ENCODE measurements around the gene CTSZ. TPM values are rescaled to one million over a fixed set of nuclear protein-coding genes. Genes with fewer than 3 reads are reported as not detected.

Gene CTSZ
- total RNA-seq, 1 experiment from 2014 or later = 194 TPM

GRCh38 chr20:59001068-59001448 is 6.0 kb downstream of the CTSZ start:
- Histone ChIP-seq H3K9me3 (ENCODE audit: insufficient read depth, low read depth) (no peaks in the 10 kb centered on the region), H3K36me3 (ENCODE audit: low read depth) (peaks cover 16% of the 10 kb centered on the region), H3F3A (ENCODE audit: insufficient read depth, low read depth) (peaks cover 18% of the 10 kb centered on the region), H3K4me2 (no peak overlapping the region), H3K79me2 (ENCODE audit: low read depth) (peaks cover 11% of the 10 kb centered on the region), H3K9me2 (ENCODE audit: insufficient read depth) (no peaks in the 10 kb centered on the region), H3K4me3 (no peak overlapping the region), H4K20me1 (ENCODE audit: insufficient read depth) (peaks cover 10% of the 10 kb centered on the region; the same call in 1 of the 2 replicates), H3K27ac (no peak overlapping the region), H2AFZ (no peak overlapping the region), H3K4me1 (replicated peaks; ENCODE audit: insufficient read depth) (peaks cover 8% of the 10 kb centered on the region), H3K27me3 (ENCODE audit: insufficient read depth, low read depth) (no peaks in the 10 kb centered on the region)
- TF ChIP-seq EZH2 (IDR thresholded peaks at IDR 0.05; ENCODE audit: low read depth) = no peak
- intact Hi-C loops (cut with micrococcal nuclease; ENCODE audit: unreplicated experiment) = no loop called here
- ChIA-PET CTCF (no interaction called here), POLR2A (ENCODE audit: unreplicated experiment) (no interaction called here)
- DNase-seq = no peak
- no TSS peak for BruUV-seq (replicated peaks)

DNA sequence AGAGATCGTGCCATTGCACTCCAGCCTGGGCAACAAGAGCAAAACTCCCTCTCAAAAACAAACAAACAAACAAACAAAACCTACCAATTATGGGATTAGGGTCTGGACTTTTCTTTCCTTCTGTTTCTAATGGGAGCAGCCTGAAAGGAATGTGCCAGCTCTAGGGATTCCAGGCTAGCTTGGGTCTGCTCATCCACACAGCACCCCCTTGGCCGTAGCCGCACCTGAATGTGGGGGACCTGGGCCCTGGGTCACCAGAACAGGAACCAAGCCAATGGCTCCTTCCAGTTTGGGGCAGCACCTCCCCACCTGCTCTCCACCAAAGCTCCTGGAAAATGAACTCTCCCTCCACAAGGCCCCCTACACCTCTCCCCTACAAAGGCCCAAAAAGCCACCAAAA is 6.7 kb downstream of the CTSZ start:
- peaks cover 4% of the 10 kb centered on the region; the same call in 1 of the 2 replicates for H3K79me2 ChIP-seq (ENCODE audit: low read depth)
- intact Hi-C loops (cut with micrococcal nuclease; ENCODE audit: unreplicated experiment) = no loop called here
- H4K20me1 ChIP-seq (ENCODE audit: insufficient read depth) = peaks cover 10% of the 10 kb centered on the region
- POLR2A ChIA-PET (ENCODE audit: unreplicated experiment) = no interaction called here
- TF ChIP-seq EZH2 (IDR thresholded peaks at IDR 0.05; ENCODE audit: low read depth) (no peak), CTCF (conservative IDR thresholded peaks at IDR 0.05) (no peak)
- no TSS peak for BruUV-seq (replicated peaks)
- no peak overlapping the region for H3K4me2 ChIP-seq
- H3K27me3 ChIP-seq (ENCODE audit: insufficient read depth, low read depth) = no peaks in the 10 kb centered on the region
- H3K9me2 ChIP-seq (ENCODE audit: insufficient read depth) = no peaks in the 10 kb centered on the region
- peaks cover 24% of the 10 kb centered on the region for H3K36me3 ChIP-seq (ENCODE audit: low read depth)
- CTCF ChIA-PET = no interaction called here
- 0 out of 2 replicates have a peak, but pooled peaks cover under 1% of the 10 kb centered on the region for H3K4me1 ChIP-seq (replicated peaks; ENCODE audit: insufficient read depth)
- H3F3A ChIP-seq (ENCODE audit: insufficient read depth, low read depth) = peaks cover 25% of the 10 kb centered on the region
- H3K9me3 ChIP-seq (ENCODE audit: insufficient read depth, low read depth) = no peaks in the 10 kb centered on the region
- no peak overlapping the region for H2AFZ ChIP-seq
- no peak for DNase-seq
- no peak overlapping the region for H3K27ac ChIP-seq
- no peak overlapping the region for H3K4me3 ChIP-seq

DNA sequence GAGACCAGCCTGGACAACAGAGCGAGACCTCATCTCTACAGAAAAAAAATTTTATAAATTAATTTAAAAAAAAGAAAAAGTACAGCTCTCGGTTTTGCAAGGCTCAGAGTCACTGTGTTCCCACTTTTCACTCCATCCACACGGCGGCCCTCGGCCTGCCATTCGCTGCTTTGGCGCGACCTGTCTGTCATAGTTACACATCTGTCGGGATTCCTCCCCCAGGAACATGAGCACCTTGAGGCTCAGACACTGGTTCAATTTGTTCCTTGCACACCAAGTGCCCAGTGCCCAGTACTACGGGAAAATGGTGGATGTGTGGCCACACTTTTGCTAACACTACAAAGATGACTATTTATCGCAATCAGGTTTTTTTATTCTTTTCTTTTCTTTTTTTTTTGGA is 8.4 kb downstream of the CTSZ start:
- Histone ChIP-seq H2AFZ (no peak overlapping the region), H3K4me3 (no peak overlapping the region), H3K4me2 (no peak overlapping the region), H3K4me1 (replicated peaks; ENCODE audit: insufficient read depth) (no peaks in the 10 kb centered on the region), H4K20me1 (ENCODE audit: insufficient read depth) (peaks cover 10% of the 10 kb centered on the region; the same call in 1 of the 2 replicates), H3K9me3 (ENCODE audit: insufficient read depth, low read depth) (no peaks in the 10 kb centered on the region), H3K36me3 (ENCODE audit: low read depth) (peaks cover 31% of the 10 kb centered on the region), H3K9me2 (ENCODE audit: insufficient read depth) (no peaks in the 10 kb centered on the region), H3F3A (ENCODE audit: insufficient read depth, low read depth) (peaks cover 40% of the 10 kb centered on the region), H3K27ac (no peak overlapping the region), H3K27me3 (ENCODE audit: insufficient read depth, low read depth) (no peaks in the 10 kb centered on the region), H3K79me2 (ENCODE audit: low read depth) (no peaks in the 10 kb centered on the region)
- ChIA-PET CTCF (no interaction called here), POLR2A (ENCODE audit: unreplicated experiment) (interaction anchor here (0.6 kb wide), 1 partner anchor 13 kb away, joined by 3 read pairs; no protein-coding TSS in a partner anchor)
- TF ChIP-seq CTCF (conservative IDR thresholded peaks at IDR 0.05) (no peak), EZH2 (IDR thresholded peaks at IDR 0.05; ENCODE audit: low read depth) (no peak)
- DNase-seq = no peak
- intact Hi-C loops (cut with micrococcal nuclease; ENCODE audit: unreplicated experiment) = no loop called here
- no TSS peak for BruUV-seq (replicated peaks)

- TF ChIP-seq EZH2 (IDR thresholded peaks at IDR 0.05; ENCODE audit: low read depth) (no peak), CTCF (conservative IDR thresholded peaks at IDR 0.05) (no peak)
- CTCF ChIA-PET = no interaction called here
These were observed 9.8 kb downstream of the CTSZ start for GRCh38 chr20:58997141-58997770.

More at GRCh38 chr20:58997141-58997770, 9.8 kb downstream of the CTSZ start:
- POLR2A ChIA-PET (ENCODE audit: unreplicated experiment) = no interaction called here
- Histone ChIP-seq H3K4me3 (no peak overlapping the region), H2AFZ (no peak overlapping the region), H4K20me1 (ENCODE audit: insufficient read depth) (peaks cover 10% of the 10 kb centered on the region; the same call in 1 of the 2 replicates), H3K4me2 (no peak overlapping the region), H3K36me3 (ENCODE audit: low read depth) (peaks cover 37% of the 10 kb centered on the region), H3K9me2 (ENCODE audit: insufficient read depth) (no peaks in the 10 kb centered on the region), H3K4me1 (replicated peaks; ENCODE audit: insufficient read depth) (no peaks in the 10 kb centered on the region), H3K27me3 (ENCODE audit: insufficient read depth, low read depth) (no peaks in the 10 kb centered on the region), H3K9me3 (ENCODE audit: insufficient read depth, low read depth) (no peaks in the 10 kb centered on the region), H3F3A (ENCODE audit: insufficient read depth, low read depth) (peaks cover 48% of the 10 kb centered on the region), H3K79me2 (ENCODE audit: low read depth) (no peaks in the 10 kb centered on the region), H3K27ac (no peak overlapping the region)
- intact Hi-C loops (cut with micrococcal nuclease; ENCODE audit: unreplicated experiment) = no loop called here
- DNase-seq = no peak
- no TSS peak for BruUV-seq (replicated peaks)

All from PC-9 (cell line).